Fibroblast of upper back skin (primary cell): ENCODE data around the gene PLD4.
"Not testable (repeated sequence)": the region's sequence is repeated elsewhere in the genome, so short reads cannot be mapped to it uniquely, and the experiment has no call there.

Experiments
- DNase-seq: peaks from one replicate; pipeline ENCODE4 v3.0.0-alpha.2; 2013

Gene PLD4

GRCh38 chr14:104900639-104901512, 23.8 kb upstream of the PLD4 start:
- DNase-seq: no peak

GRCh38 chr14:104903990-104904389, 20.7 kb upstream of the PLD4 start:
- no peak for DNase-seq

DNA sequence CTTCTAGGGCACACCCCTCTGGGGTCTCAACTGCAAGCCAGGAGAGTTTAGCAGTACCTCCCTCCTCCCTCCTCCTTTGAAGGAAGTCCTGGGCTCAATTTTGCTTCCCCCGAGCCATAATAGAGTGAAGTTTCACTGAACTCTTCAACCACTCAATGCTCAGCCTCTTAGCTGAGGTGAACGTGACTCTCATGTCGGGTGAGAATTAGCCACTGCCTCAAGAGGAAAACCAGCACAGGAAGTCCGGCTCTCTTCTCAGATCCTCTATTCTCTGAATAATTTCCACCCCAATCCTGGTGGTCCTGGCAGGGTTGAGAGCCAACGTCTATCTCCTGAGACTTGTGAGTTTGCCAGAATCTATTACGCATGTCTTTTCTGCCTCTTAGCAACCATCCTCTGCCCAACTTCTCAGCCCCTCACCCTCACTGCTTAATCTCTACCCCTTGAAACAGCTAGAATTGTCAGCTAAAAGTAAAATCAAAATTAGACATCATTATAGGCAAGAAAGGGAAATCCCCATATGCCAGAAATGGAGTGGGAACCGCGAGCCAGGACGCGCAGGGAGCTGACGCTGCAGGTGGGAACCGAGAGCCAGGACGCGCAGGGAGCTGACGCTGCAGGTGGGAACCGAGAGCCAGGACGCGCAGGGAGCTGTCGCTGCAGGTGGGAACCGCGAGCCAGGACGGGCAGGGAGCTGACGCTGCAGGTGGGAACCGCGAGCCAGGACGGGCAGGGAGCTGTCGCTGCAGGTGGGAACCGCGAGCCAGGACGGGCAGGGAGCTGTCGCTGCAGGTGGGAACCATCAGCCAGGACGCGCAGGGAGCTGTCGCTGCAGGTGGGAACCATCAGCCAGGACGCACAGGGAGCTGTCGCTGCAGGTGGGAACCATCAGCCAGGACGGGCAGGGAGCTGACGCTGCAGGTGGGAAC, 19.8 kb upstream of the PLD4 start:
- DNase-seq: not testable (repeated sequence)

- not testable (repeated sequence) for DNase-seq
These were observed 19.1 kb upstream of the PLD4 start for GRCh38 chr14:104905579-104905933.

- DNase-seq: no peak
These were observed 16.4 kb upstream of the PLD4 start for GRCh38 chr14:104908303-104908702.

GRCh38 chr14:104912053-104912452, 12.6 kb upstream of the PLD4 start:
- no peak for DNase-seq

DNA sequence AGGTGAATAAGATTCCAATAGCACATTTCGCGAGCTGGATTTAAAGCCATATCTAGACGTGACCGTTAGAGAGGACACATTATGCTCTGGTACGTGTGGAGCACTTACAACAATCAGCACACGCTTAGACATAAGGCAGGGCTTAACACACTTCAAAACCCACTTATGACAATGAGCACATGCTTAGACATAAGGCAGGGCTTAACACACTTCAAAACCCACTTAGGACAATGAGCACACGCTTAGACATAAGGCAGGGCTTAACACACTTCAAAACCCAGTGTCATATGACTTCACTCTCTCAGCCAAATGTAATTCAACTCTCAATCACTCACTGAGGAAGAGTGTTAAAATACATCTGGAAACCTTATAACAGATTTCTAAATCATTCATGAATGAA, 11.2 kb upstream of the PLD4 start:
- DNase-seq: no peak

GRCh38 chr14:104917116-104917515, 7.6 kb upstream of the PLD4 start:
- no peak for DNase-seq

DNA sequence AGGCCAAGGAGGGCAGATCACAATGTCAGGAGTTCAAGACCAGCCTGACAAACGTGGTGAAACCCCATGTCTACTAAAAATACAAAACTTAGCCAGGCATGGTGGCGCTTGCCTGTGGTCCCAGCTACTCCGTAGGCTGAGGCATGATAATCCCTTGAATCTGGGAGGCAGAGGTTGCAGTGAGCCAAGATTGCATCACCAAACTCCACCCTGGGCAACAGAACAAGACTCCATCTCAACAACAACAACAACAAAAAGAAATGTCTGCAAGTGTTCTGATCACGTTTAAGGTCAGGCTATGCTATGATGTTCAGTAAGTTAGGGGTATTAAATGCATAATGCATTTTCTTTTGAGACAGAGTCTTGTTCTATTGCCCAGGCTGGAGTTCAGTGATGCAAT, 6.7 kb upstream of the PLD4 start:
- DNase-seq: no peak

- DNase-seq: not testable (repeated sequence)
These were observed 5.3 kb upstream of the PLD4 start for GRCh38 chr14:104919152-104919992.

DNA sequence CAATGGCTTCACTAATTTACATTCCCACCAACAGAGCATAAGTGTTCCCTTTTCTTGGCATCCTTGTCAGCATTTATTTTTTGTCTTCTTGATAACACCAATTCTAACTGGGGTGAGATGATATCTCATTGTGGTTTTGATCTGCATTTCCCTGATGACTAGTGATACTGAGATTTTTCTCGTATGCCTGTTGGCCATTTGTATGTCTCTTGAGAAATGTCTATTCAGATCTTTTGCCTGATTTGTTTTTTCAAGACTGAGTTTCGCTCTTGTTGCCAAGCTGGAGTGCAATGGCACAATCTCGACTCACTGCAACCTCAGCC, 4.7 kb upstream of the PLD4 start:
- no peak for DNase-seq

DNA sequence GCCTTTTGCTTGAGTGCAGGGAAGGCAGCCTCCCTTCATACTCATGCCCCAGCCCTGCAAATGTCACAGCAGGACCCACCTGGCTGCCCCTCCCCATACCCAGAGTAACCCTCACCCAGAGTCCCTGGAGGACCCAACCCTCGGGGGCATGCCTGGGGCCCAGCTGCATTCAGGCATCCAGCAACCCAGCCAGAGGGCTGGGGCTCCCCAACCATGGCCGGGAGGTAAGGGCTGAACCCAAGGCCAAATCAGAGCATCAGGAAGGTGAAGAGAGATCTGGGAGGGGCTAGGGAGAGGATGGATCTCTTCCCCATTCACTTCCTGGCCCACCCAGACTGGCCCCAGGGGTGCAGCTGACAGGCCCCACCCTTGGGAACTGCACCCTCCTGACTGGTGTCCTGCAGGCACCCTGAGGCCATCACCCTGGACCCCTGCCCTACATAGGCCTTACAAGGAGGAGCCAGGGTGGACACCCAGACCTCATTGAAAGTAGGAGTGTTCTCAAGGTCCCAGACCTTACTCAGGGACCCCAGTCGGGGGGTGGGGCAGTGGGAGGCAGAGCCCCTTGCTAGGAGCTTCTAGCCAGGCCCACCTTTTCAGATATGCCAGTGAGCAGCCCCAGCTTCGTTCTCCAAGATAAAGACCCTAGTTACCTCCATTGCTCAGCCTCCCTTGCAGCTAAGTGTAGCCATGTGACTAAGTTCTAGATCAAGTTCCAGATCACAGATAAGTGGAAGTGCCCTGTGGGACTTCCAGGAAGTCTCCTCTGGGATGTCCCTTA, 849 bp upstream of the PLD4 start:
- DNase-seq: no peak

DNA sequence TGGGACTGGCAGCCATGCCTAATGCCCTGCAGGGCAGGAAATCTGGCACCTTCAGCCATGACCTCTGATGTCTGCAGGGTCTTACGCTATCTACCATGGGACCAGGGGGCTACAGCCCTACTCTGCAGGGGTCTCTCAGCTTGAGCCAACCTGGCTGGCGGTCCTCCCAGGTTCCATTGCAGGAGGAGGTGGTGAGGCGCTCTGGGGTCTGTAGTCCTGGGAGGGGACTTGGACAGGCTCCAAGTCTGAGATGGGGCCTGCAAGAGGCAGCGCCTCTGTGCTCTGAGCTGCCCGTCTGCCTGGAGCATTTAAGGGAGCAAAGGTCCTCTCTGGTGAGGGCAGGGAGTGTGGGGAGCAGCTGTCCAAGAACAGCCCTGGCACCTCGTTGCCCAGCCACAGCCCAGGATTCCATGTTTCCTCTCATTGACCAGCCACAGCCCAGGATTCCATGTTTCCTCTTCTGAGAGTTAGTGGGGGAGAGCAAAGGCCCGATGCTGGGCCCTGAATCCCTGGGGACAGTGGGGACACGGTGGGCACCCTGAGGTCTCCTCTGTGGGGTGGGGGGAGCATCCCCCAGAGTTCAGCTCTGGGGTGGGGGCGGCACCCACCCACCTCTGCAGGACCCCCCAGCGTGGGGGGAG, 655 bp downstream of the PLD4 start:
- DNase-seq: no peak

- no peak for DNase-seq
These were observed 1.4 kb downstream of the PLD4 start for GRCh38 chr14:104925855-104926609.

DNA sequence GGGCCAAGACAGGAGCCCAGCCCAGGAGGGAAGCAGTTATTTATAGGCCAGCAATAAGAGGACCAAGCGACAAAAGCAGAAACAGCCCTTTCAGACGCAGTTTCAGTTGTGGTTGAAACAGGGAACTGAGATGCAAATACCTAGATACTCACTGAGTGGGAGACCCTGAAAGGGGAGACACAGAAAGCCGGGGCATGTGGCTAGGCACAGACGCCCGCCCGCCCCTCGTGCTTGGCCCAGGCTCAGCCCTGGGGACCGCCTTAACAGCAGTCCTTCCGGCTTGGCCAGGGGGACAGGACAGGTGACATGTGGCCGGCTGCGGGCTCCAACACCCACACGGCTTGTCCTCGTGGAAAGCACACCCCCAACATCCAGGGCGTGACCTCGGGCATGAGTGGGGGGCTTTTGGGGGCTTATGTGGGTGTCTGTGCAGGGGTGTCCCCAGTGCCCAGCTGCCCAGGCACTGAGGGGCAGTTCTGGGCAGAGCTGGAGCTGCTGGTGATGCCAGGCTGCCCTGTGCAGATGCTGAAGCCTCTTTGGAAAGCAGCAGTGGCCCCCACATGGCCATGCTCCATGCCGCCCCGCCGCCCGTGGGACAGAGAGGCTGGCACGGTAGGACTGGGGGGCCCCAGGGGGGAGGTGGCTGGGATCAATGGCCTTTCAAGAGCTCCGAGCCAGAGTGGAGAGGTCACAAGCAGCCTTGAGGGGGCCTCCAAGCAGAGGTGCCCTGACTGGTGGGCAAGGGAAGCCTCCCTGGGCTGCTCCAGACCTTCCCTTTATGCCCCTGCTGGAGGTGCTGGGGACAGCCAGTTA, 2.1 kb downstream of the PLD4 start:
- DNase-seq: no peak

DNA sequence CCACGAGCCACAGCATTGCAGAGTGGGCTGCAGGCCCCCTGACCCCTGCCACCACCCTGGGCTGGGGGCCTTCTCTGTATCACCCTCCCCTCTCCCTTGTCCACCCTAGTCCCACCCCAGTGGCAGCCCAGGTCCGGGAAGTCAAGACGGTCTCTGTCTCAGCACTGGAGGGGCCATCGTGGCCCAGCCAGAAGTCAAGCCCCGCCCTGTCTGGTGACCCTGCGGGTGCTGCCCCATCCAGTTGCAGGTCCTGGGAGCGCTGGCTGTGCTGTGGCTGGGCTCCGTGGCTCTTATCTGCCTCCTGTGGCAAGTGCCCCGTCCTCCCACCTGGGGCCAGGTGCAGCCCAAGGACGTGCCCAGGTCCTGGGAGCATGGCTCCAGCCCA, 2.7 kb downstream of the PLD4 start:
- no peak for DNase-seq

GRCh38 chr14:104927901-104928300, 3.2 kb downstream of the PLD4 start:
- DNase-seq: no peak

GRCh38 chr14:104928391-104929133, 3.9 kb downstream of the PLD4 start:
- DNase-seq: no peak
